ENCODE results near the gene P2RX1.

Gene P2RX1

DNA sequence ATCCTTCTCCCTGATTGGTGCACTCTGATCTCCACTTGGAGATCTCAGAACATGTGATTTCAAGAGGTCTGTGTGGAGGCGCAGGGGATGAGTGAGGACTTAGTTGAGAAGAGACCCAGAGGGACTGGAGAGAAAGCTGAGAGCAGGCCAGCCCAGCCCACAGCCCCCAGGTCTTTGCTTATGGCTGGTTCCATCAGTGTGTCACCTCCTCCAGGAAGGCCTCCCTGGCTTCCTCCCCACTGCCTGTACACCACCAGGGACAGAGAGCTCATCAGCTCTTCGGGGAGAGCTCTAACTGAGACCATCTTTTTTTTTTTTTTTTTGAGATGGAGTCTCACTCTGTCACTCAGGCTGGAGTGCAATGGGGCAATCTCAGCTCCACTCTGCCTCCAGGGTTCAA is 3.4 kb downstream of the P2RX1 start:
- no peak for DNase-seq
- intact Hi-C loops (cut with DNase I), result loop anchor here (10.0 kb wide), 1 partner anchor 92 kb away; no protein-coding TSS in a partner anchor

DNA sequence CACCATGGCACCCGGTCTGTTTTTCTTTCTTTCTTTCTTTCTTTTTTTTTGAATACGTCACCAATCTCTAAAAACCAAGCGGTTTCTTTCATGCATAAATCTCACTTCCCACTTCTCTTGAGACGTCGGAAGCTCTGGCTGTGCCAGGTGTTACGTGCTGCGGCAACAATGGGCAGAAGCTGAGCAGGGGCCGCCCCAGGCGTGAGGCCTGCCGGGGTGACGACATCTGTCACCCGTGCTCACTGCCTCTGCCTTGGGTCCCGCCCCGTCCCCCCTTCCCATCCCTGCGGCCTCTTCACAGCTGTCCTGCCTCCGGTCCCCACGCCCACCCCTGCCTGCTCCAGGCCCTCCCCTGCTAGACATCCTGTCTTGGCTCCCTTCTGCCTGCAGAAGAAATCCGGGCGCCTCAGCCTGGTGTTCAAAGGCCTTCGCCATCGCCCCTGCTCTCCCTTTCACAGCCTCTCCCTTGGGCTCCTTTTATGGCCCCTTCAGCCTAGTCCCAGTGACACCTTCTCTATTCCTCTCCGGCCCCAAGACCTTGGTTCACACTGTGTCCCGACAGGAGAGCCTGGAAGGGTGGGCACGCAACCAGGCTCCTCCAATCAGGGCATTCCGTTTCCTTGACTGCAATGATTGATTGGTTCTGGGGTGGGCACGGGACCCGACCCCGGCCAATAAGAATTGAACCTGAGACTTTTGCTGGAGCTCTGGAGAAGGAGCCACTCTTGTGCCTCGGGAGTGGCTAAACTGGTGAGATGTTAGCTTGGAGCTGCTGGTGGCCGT is 4.8 kb downstream of the P2RX1 start:
- peak in 2 of 42 donors; percentile 20 to 42 for DNase-seq
- intact Hi-C loops (cut with DNase I), result loop anchor here (10.0 kb wide), 1 partner anchor 93 kb away; no protein-coding TSS in a partner anchor

DNA sequence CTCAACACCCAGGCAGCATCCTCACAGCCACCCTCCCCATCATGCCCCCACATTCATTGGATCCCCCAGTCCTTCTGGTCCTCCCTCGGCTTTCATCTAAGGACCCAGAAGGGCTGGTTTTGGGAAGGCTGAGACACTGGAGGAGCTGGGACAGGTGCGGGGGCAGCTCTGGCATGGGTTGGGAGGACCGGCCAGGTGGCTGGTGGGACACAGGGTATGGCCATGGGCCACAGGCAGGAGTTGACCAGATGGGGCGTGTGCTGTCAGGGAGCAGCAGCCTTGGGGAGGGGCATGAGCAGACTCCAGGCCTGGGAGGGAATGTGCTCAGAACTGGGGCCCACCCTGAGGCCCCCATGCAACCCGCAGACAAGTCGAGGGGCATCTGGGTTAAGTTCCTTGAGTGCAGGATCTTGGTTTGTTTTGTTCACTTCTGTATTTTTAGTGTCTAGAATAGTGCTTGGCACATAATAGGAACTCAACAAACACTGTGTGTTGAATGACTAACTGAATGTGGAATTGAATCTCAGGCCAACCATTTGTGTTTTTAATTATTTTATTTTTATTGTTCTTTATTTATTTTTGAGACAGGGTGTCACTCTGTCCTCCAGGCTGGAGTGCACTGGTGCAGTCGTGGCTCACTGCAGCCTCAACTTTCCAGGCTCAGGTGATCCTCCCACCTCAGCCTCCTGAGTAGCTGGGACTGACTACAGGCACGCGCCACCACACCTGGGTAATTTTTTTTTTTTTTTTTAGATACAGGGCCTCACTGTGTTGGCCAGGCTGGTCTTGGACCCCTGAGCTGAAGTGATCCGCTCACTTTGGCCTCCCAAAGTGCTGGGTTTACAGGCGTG is 5.6 kb downstream of the P2RX1 start:
- DNase-seq, result no peak
- intact Hi-C loops (cut with DNase I), result loop anchor here (10.0 kb wide), 1 partner anchor 94 kb away; no protein-coding TSS in a partner anchor

DNA sequence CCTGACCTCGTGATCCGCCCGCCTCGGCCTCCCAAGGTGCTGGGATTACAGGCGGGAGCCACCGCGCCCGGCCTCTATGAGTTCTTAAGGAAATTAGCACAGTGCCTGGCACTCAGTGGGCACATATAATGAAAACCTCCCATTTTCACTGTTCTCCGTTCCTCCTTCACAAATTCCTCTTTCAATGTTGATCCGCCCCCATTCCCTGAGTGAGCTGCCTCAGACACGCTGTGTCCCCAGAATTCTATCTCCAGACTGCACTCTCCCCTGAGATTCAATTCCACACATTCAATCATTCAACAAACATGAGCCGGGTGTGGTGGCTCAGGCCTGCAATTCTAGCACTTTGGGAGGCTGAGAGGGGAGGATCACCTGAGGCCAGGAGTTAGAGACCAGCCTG is 7.0 kb downstream of the P2RX1 start:
- intact Hi-C loops (cut with DNase I), result no loop called here
- peak in 6 of 42 donors; percentile 23 to 52 (median 48) for DNase-seq

DNA sequence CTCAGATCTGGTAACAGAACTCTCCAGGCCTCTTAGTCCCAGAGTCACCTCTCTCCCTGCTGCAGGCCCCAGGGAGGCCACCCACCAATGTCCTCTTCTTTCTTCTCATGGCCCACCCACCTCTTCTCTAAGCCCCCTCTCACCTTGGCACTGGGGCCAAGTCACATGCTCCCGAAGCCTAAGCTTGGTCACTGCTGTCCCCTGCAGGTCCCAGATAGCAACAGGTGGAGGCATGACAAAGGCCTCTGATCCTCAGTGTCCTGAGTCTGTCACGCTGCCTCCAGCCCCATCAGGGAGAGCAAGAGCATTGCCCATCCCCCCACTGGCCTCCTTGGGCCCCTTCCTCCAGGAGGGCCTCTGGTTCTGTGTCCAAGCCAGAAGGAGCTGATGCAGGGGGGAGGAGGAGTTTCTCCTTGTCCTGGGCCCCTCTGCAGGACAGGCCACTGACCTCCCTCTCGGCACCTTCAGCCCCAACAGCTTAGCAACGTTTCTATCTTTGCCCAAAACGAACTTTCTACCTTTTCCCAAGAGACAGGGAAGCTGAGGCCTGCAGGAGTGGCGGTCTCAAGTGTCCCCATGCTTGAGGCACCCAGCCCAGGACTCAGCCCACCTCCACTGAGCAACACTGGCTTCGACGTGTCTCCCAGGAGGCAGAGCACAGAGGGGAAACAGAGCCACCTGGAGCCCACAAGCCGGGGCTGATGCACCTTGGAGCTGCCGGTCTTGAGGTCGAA is 8.6 kb downstream of the P2RX1 start:
- intact Hi-C loops (cut with DNase I), result no loop called here
- DNase-seq, result no peak

- intact Hi-C loops (cut with DNase I), result no loop called here
These were observed 9.4 kb downstream of the P2RX1 start for GRCh38 chr17:3906881-3907280.

GRCh38 chr17:3905017-3905520 is 11.2 kb downstream of the P2RX1 start:
- intact Hi-C loops (cut with DNase I), result no loop called here

More at GRCh38 chr17:3906881-3907280, 9.4 kb downstream of the P2RX1 start:
- no peak for DNase-seq

DNA sequence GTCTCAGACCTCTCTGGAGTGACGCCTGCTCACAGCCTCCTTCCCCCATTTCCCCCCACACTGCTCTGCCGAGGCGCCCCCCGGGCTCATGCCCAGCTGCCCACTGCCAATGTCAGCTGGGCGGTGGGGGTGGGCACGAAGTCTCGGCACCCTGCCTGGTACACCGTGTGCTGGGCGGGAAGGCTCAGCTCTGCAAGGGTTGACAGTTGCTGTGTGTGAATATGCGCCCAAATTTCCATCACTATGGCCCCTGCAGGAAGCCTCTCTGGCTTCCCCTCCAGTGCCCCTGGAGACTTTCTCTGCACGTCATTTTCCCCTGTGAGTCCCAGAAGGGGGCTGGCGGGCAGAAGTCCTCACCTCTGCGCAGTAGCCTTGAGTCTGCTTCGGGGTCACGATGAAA is 11.8 kb downstream of the P2RX1 start:
- DNase-seq, result no peak
- intact Hi-C loops (cut with DNase I), result no loop called here

More at GRCh38 chr17:3905017-3905520, 11.2 kb downstream of the P2RX1 start:
- no peak for DNase-seq

DNA sequence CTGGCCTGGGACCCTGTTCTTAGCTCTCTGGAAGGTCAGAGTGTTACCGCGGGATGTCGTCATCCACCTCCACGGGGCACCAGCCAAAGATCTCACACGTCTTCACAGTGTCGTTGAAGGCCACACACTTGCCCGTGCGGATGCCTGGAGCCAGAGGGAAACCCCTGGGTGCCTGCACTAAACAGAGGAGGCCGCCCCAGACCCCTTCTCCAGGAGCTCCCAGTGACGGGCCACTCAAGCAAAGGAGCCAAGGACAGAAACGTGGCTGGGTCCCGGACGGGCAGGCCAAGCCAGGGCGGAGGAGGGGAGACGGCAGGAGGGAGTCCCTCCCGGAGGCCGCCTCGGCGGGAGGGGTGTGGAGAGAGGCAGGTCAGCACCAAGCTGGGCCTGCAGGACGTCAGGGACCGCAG is 12.4 kb downstream of the P2RX1 start:
- intact Hi-C loops (cut with DNase I), result no loop called here
- DNase-seq, result no peak

DNA sequence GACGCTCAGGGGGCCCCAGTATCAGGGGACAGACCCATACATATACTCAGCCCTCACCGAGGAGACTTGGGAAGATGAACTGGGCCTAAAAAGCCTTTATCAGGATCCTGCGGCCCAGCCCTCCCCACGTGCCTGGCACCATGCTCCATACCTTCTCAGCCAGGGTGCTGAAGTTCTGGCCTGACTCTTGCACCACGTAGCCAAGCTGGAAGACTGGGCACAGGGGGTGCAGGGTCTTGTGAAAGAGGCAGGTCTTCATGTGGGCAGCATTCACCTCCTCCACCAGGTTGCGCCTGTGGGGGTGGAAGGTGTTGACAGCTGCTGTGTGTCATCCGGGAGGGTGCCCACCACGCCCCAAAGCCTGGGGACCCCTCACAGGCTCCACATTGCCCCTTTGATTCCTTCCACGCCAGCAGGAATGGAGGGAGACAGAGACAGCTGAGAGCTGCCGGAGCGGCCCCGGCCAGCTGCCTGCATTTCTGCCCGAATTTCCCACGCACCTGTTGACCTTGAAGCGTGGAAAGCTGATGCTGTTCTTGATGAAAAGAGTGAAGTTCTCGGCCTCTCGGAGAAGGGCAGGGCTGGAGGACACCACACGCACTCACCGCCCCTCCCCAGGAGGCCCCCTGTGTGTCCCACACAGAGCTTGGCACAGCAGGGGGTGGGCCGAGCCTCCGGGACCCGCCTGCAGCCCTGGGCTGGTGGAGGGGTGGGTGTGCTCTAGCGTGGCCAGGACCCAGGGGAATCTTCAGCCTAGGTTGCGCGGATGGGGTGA is 13.0 kb downstream of the P2RX1 start:
- DNase-seq, result no peak

GRCh38 chr17:3900646-3901045 is 15.6 kb downstream of the P2RX1 start:
- intact Hi-C loops (cut with DNase I), result no loop called here

More for the DNA sequence above, 13.0 kb downstream of the P2RX1 start:
- intact Hi-C loops (cut with DNase I), result no loop called here

DNA sequence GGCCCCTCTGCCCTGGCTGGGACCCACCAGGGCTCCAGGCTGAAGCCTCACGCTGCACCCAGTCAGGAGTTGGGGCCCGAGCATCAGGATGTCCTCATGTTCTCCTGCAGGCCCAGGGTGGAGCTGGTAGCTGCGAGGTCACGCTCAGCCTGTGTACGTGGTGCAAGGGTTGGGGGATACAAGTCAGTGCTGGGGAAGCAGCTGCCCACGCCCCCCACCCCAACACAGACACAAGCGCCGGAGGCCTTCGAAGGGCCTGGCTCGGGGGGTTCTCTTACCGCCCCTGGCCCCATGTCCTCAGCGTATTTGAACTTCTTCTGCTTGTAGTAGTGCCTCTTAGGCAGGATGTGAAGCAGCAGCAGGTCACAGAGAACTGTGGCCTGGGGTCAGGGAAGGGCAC is 18.5 kb downstream of the P2RX1 start:
- DNase-seq, result no peak
- intact Hi-C loops (cut with DNase I), result no loop called here

More at GRCh38 chr17:3900646-3901045, 15.6 kb downstream of the P2RX1 start:
- DNase-seq, result no peak

- DNase-seq, result no peak
- intact Hi-C loops (cut with DNase I), result no loop called here
These were observed 19.4 kb downstream of the P2RX1 start for GRCh38 chr17:3896968-3897235.

DNA sequence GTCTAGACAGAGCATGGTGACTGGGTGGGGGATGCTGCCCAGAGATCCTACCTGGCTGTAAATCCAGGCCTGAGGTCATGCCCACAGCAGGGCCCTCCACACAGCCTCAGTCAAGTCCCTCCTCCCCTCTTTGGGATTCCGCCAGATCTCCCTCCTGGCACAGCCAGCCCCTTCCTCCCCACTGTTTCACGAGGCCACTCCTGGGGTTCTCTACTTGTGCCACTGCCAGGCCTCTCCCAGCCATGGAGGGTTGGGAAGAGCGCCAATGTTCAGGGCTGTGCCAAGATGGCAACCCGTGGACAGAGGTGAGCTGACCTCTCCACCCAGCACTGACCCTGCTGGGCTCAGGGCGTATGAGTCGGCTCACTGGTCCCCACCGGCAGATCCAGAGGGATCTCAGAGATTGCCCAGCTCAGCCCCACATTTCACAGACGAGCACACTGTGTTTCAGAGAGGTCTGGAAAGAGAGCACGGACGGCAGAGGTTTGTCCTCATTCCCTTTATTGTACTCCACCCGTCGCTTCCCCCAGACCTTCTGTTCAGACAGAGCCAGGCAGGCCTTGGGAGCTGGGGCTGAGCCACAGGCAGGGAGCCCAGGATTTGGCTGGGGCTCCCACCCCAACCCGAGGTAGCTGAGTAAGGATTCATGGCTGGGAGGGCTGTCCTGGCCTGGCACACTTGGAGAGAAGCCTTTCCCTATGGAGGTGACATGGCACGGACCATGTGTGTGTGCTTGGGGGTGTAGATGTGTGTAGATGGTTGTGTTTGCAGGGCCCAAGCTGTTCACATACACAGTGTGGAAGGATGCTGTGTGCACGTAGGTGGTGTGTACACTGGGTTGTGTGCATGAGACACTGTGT is 19.9 kb downstream of the P2RX1 start:
- peak in 4 of 42 donors; percentile 40 to 49 (median 44) for DNase-seq

GRCh38 chr17:3895354-3895753 is 20.9 kb downstream of the P2RX1 start:
- intact Hi-C loops (cut with DNase I), result no loop called here
- no peak for DNase-seq

More for the DNA sequence above, 19.9 kb downstream of the P2RX1 start:
- intact Hi-C loops (cut with DNase I), result no loop called here

- peak in 2 of 42 donors; percentile 17 to 45 for DNase-seq
- intact Hi-C loops (cut with DNase I), result no loop called here
These were observed 21.3 kb downstream of the P2RX1 start for GRCh38 chr17:3894911-3895343.

DNA sequence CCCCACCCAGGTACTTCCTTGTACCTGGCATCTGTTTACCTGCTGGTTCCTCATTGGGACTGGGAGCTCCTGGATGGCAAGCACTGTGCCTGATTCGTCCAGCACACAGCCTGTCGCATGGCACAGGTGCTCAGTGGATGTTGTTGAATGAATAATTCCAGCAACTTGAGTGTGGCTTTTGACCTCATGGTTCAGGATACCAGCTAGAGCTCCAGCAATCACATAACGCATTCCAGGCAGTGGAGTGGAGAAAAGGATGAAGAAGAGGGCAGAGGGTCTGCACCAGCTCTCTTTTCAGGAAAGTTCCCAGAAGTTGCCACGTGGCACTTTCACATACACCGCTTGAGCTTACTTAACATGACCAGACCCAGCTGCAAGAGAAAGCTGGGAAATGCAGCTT is 22.1 kb downstream of the P2RX1 start:
- no peak for DNase-seq
- intact Hi-C loops (cut with DNase I), result no loop called here

DNA sequence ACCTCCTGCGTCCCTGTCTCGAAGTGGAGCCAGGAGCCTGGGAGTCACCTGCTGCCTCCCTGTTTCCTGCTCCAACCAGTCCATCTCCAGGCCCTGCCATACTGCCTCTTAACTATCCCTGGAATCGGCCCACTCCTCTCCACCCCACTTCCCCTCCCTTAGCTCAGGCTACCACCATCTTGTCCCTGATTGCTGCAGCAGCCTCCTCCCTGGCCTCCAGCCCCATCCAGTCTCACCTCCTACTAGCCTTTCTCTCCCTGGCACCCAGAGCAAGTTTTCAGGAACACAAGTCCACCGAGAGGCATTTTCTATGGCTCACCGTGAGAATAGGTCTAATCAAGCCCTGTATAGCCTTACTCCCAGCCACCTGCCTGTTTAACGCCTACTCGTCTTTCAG is 22.5 kb downstream of the P2RX1 start:
- intact Hi-C loops (cut with DNase I), result no loop called here

More for the DNA sequence above, 22.5 kb downstream of the P2RX1 start:
- no peak for DNase-seq
